GM19455 (cell line): ENCODE data around the gene FXR1.
"Not testable (repeated sequence)": the region's sequence is repeated elsewhere in the genome, so short reads cannot be mapped to it uniquely, and the experiment has no call there.

ENCODE experiments used
- ATAC-seq: cut with Tn5 transposase; IDR thresholded peaks from one replicate; pipeline ENCODE4 v1.9.1; 2021; ENCODE audit not compliant: unreplicated experiment

FXR1 gene

GRCh38 chr3:180932819-180933218 lies 20.3 kb downstream of the FXR1 start:
- no peak for ATAC-seq

DNA sequence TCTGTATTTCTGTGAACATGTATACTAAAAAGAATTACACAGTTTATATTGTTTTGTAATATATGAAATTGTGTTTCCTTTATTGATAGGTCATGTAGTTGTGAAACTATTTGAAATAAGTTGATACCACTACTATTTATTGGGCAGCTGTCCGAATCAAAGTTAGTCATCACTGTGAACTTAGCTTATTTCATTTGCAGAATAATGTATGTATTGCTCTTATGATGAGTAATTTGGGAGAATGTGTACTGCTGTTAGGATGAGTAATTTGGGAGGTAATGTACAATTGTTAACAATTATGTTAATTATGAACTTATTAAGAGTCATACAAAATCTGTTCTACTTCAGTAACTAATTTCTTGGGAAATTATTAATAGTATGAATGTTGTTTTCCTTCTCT lies 22.2 kb downstream of the FXR1 start:
- no peak for ATAC-seq

DNA sequence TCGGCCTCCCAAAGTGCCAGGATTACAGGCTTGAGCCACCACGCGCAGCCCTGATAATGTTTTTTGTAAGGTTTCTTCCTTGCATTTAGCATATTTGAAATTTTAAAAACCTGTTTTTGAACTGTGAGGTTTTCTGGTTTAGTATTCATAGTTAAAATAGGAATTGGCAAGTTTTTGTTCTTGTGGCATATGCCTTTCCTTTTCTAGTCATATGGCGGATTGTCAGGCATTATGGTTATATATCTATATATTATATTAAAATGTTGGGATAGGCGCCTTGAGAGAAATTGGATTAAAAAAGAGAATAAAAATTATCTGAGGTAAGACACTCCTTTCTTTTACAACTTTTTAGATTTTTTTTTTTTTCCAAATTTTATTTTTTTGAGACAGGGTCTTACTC lies 28.4 kb downstream of the FXR1 start:
- no peak for ATAC-seq

DNA sequence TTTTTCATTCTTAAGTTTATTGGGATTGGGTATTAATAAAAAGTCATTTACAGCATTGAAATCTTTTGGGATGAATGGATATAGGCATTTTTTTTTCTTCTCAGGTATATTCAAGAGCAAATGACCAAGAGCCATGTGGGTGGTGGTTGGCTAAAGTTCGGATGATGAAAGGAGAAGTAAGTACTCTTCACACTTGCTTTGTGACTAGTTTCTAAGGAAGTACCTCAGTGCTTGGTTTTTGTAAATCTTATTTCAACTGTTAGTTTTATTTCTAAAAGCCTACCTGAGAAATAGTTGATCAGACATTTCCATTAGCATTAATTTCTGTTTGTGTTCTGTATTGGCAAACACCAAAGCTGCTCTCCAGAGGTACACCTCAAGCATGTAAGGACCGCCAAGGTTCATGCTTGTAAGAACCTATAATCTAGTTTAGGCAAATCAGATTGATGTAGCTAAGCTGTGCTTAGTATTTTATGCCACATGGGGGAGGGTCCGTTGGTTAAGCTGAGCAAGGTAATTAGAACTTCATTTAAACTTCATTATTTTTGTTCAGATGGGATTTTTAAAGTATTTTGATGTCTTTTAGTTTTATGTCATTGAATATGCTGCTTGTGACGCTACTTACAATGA lies 35.4 kb downstream of the FXR1 start:
- peak; percentile 82 for ATAC-seq

- no peak for ATAC-seq
Measured at GRCh38 chr3:180959691-180960090, 47.2 kb downstream of the FXR1 start.

DNA sequence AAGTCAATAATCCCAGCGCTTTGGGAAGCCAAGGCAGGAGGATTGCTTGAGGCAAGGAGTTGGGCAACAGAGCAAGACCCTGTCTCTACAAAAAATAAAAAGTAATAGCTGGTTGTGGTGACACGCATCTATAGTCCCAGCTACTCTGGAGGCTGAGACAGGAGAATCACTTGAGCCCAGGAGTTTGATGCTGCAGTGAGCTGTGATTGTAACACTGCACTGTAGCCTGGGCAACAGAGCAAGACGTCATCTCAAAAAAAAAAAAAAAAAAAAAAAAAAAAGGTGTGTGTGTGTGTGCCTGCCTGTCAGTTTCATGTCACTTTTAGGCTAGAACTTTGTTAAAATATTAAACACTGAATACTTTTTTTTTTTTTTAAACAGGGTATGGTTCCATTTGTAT lies 48.6 kb downstream of the FXR1 start:
- ATAC-seq = no peak

- no peak for ATAC-seq
Measured at GRCh38 chr3:180961552-180961951, 49.1 kb downstream of the FXR1 start.

- ATAC-seq = no peak
Measured at GRCh38 chr3:180962530-180962929, 50.1 kb downstream of the FXR1 start.

DNA sequence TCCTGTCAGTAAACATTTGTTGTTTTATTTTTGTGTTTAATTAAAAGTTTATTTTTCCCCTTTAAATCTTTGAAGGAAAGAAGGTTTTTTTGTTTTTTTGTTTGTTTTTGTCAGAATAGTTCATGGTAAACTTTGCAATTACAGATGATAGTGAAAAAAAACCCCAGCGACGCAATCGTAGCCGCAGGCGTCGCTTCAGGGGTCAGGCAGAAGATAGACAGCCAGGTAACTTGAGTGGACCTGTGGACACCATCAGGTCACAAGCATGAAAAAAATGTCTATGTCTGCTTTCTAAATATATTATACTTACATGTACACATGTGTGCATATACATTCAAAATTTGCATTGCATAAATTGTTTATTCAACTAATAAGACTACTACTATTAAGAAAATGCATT lies 58.5 kb downstream of the FXR1 start:
- no peak for ATAC-seq

DNA sequence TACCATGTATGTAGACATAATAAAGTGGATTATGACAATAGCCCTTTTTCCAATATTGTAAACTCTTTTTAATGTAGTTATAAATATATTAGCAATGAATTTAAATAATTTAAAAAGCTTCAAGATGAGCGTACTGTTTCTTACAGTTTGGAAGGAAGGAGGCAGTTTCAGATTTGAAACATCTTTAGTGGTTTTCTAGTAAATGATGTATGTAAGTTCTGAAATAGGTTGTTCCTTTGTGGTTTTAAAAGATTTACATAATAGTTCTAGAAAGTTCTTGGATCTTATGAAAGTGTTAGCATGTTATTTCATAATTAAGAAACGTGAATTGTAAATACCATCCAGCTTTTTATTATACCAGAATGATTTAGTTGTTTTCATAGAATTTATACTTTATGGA lies 61.1 kb downstream of the FXR1 start:
- ATAC-seq = peak; percentile 58

DNA sequence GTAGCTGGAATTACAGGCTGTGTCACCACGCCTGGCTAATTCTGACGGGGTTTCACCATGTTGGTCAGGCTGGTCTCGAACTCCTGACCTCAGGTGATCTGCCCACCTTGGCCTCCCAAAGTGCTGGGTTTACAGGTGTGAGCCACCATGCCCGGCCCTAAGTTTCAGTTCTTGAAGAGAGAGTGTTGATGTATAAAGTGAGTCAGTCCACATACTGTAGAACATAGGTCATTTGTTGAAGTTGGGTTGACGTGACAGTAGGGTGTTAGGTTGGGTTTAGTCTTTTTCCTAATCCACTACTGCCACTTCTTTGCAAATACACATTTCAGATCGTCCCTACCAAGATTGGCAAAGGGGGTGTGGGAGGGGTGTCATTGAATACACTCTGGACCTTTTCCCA lies 61.8 kb downstream of the FXR1 start:
- no peak for ATAC-seq

DNA sequence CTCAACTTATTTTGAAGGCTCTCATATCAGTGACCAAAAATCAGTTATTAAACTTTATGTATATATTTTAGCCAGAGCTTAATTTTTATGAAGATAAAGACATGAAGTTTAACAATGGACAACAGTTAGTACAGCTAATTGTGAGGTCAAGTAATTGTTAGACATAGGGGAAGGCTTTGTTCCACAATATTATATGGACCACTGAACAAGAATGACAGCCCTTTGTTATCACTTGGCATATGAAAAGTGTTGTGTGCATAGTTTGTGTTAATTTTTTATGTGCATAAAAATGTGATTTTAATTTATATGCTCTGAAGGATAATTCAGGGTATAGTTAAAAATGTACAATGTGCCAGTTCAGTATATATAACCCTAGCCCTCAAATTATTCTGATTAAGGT lies 65.0 kb downstream of the FXR1 start:
- no peak for ATAC-seq

DNA sequence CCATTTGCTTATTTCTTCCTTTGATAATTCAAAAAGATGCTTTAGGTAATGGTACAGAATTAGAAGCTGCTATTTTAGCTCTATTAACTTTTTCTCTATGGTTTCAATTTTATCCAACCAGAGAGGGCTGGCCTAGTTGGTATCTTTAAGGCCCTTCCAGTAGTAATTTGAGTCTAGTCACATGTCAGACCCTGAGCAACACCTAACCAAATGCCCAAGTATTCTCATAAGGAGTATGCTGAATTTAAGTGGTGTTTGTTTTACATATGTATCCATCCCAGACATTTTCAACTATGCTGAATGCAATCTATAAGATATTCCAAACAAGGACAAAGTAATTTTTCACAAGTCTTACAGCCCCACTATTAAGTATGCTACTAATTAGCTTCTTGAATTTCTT lies 67.5 kb downstream of the FXR1 start:
- no peak for ATAC-seq

GRCh38 chr3:180980611-180981010 lies 68.1 kb downstream of the FXR1 start:
- no peak for ATAC-seq

- ATAC-seq = no peak
Measured at GRCh38 chr3:180981912-180982311, 69.4 kb downstream of the FXR1 start.

- ATAC-seq = no peak
Measured at GRCh38 chr3:180983136-180983535, 70.7 kb downstream of the FXR1 start.

GRCh38 chr3:180986366-180986765 lies 73.9 kb downstream of the FXR1 start:
- not testable (repeated sequence) for ATAC-seq

- ATAC-seq = no peak
Measured at GRCh38 chr3:180987344-180987743, 74.9 kb downstream of the FXR1 start.

GRCh38 chr3:180989291-180990163 lies 77.1 kb downstream of the FXR1 start, which contains the start of gene DNAJC19:
Gene DNAJC19, minus strand, starts transcription at chr3:180989736. Its CDS starts 134 bp downstream, at chr3:180989602.
- peak; percentile 96 for ATAC-seq

GRCh38 chr3:180990505-180990904 lies 78.0 kb downstream of the FXR1 start:
- no peak for ATAC-seq

DNA sequence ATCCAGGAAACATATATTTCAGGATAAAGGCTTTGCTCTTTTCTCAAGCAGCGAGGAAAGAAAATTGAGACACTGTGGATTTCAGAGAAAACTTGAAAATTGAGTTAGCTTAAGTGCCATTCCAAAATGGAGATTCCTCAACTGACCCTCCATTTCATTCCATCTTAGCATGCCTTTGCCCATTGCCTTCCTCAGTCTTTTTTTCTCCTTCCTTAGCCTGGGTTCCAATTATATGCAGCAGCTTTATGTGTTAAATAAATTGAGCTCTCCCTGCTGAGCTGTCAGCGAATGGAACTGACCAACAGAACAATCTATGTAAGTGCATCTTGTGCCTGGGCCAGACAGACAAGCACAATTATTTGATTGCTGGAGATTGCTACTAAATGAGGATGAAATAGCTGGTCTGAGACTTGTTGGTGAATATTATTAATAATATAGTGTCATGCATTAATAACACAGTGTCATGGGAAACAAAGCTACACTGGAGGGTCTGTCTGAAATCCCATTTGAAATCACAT lies 84.0 kb downstream of the FXR1 start:
- no peak for ATAC-seq

- not testable (repeated sequence) for ATAC-seq
Measured at GRCh38 chr3:181002331-181002730, 89.9 kb downstream of the FXR1 start.
